IMR-90 (cell line): Measurements from ENCODE around the gene CCDC74A. TPM values are rescaled to one million over a fixed set of nuclear protein-coding genes. Genes with fewer than 3 reads are reported as not detected.
"Not testable (repeated sequence)": the region's sequence is repeated elsewhere in the genome, so short reads cannot be mapped to it uniquely, and the experiment has no call there.

Source experiments
- ATAC-seq: fragments of 200-7000 bp; cut with Tn5 transposase; 2 replicates; pipeline ENCODE4 v1.9.1; 2020; ENCODE audit warnings: low read depth, mild to moderate bottlenecking, moderate library complexity
- BruUV-seq: library from RNA; stranded (reverse); fragments of 400-500 nt; replicated peaks from 2 replicates; lab custom pipeline; 2021; lab: Mats Ljungman, UMichigan
- CTCF ChIA-PET: fragments of 300-600 bp; formaldehyde crosslinking; extraction: SDS; loops from one replicate; lab custom pipeline; 2021; ENCODE audit warnings: antibody characterized with exemption; lab: Yijun Ruan, JAX
- POLR2A ChIA-PET: fragments of 300-600 bp; sonication (Branson Sonifier 250); formaldehyde crosslinking; loops from one replicate; lab custom pipeline; 2022; ENCODE audit warnings: antibody characterized with exemption; ENCODE audit not compliant: unreplicated experiment; lab: Charles Lee
- DNase-seq: peaks from one replicate; pipeline ENCODE4 v3.0.0; 2013
- H2AFZ ChIP-seq: replicated peaks from 2 replicates; pipeline ENCODE3; 2013; ENCODE audit warnings: low read length, mild to moderate bottlenecking; ENCODE audit not compliant: poor library complexity
- H2AK5ac ChIP-seq: 2 replicates; pipeline ENCODE4 v1.6.1; 2013; ENCODE audit warnings: low read depth, low read length, inconsistent platforms
- H2AK9ac ChIP-seq: replicated peaks from 2 replicates; pipeline ENCODE3; 2013; ENCODE audit warnings: mild to moderate bottlenecking, low read depth, low read length, moderate library complexity; ENCODE audit not compliant: poor library complexity
- H2BK120ac ChIP-seq: 2 replicates; pipeline ENCODE4 v1.6.1; 2013; ENCODE audit warnings: low read depth, low read length, inconsistent platforms
- H2BK15ac ChIP-seq: 3 replicates; pipeline ENCODE4 v1.6.1; 2013; ENCODE audit warnings: low read depth, low read length, inconsistent platforms
- H2BK20ac ChIP-seq: 2 replicates; pipeline ENCODE4 v1.6.1; 2013; ENCODE audit warnings: low read depth, mild to moderate bottlenecking, inconsistent platforms, low read length, moderate library complexity
- H2BK5ac ChIP-seq: 2 replicates; pipeline ENCODE4 v1.6.1; 2013; ENCODE audit warnings: mild to moderate bottlenecking, low read depth, low read length, inconsistent platforms; ENCODE audit not compliant: poor library complexity, severe bottlenecking
- H3K14ac ChIP-seq: replicated peaks from 2 replicates; pipeline ENCODE4 v1.6.1; 2013; ENCODE audit warnings: low read depth, low read length, inconsistent platforms
- H3K18ac ChIP-seq: 2 replicates; pipeline ENCODE4 v1.6.1; 2013; ENCODE audit warnings: low read depth, low read length, control low read depth
- H3K23ac ChIP-seq: 2 replicates; pipeline ENCODE4 v1.6.1; 2013; ENCODE audit warnings: low read depth, low read length, inconsistent platforms
- H3K27ac ChIP-seq: 2 replicates; pipeline ENCODE4 v1.5.1; 2013; ENCODE audit warnings: mild to moderate bottlenecking, control low read depth, low read length; ENCODE audit not compliant: insufficient read depth
- H3K27me3 ChIP-seq: 2 replicates; pipeline ENCODE4 v1.6.1; 2013; ENCODE audit warnings: low read length; ENCODE audit not compliant: control insufficient read depth, insufficient read depth
- H3K36me3 ChIP-seq: 2 replicates; pipeline ENCODE4 v1.6.1; 2013; ENCODE audit warnings: low read length, mixed read lengths; ENCODE audit not compliant: control insufficient read depth, insufficient read depth
- H3K4ac ChIP-seq: 2 replicates; pipeline ENCODE4 v1.6.1; 2013; ENCODE audit warnings: low read depth, low read length, inconsistent platforms
- H3K4me1 ChIP-seq: 2 replicates; pipeline ENCODE4 v1.6.1; 2013; ENCODE audit warnings: low read length, mixed read lengths; ENCODE audit not compliant: control insufficient read depth, insufficient read depth
- H3K4me2 ChIP-seq: 2 replicates; pipeline ENCODE4 v1.6.1; 2013; ENCODE audit warnings: low read depth, mild to moderate bottlenecking, control low read depth, low read length, moderate library complexity
- H3K4me3 ChIP-seq: 2 replicates; pipeline ENCODE4 v1.5.1; 2013; ENCODE audit warnings: low read depth, mild to moderate bottlenecking, control low read depth, low read length, moderate library complexity; ENCODE audit not compliant: insufficient read depth
- H3K56ac ChIP-seq: 2 replicates; pipeline ENCODE4 v1.6.1; 2013; ENCODE audit warnings: low read length, inconsistent platforms; ENCODE audit not compliant: insufficient read depth; ENCODE audit errors: extremely low read depth
- H3K79me1 ChIP-seq, 2 experiments: 2 replicates each; pipeline ENCODE4 v1.6.1; 2013; ENCODE audit warnings: low read length in 2 of 2, inconsistent platforms in 1 of 2, low read depth in 1 of 2
- H3K9ac ChIP-seq: 2 replicates; pipeline ENCODE4 v1.6.1; 2013; ENCODE audit warnings: low read depth, low read length, control low read depth
- H3K9me1 ChIP-seq: 2 replicates; pipeline ENCODE4 v1.6.1; 2013; ENCODE audit warnings: low read length, inconsistent platforms; ENCODE audit not compliant: insufficient read depth
- H3K9me3 ChIP-seq: 2 replicates; pipeline ENCODE4 v1.6.1; 2013; ENCODE audit warnings: low read length; ENCODE audit not compliant: control insufficient read depth, insufficient read depth
- H4K20me1 ChIP-seq: 2 replicates; pipeline ENCODE4 v1.6.1; 2013; ENCODE audit warnings: low read length, inconsistent platforms; ENCODE audit not compliant: insufficient read depth
- H4K5ac ChIP-seq: 2 replicates; pipeline ENCODE4 v1.6.1; 2013; ENCODE audit warnings: mild to moderate bottlenecking, low read depth, low read length, control low read depth
- H4K8ac ChIP-seq, 2 experiments: 2 replicates each; pipeline ENCODE4 v1.6.1; 2013; ENCODE audit warnings: low read depth in 2 of 2, low read length in 2 of 2, control low read depth in 1 of 2, inconsistent platforms in 1 of 2
- H4K91ac ChIP-seq: 2 replicates; pipeline ENCODE4 v1.6.1; 2013; ENCODE audit warnings: low read depth, low read length, inconsistent platforms; ENCODE audit not compliant: insufficient read depth
- CHD1 ChIP-seq: IDR thresholded peaks from 2 replicates; pipeline ENCODE4 v1.6.1; 2012; ENCODE audit warnings: low read depth, low read length, improper control_type of control experiment
- MAFK ChIP-seq: IDR thresholded peaks from 2 replicates; pipeline ENCODE4 v1.6.1; 2012; ENCODE audit warnings: low read depth, low read length, improper control_type of control experiment
- POLR2A ChIP-seq: IDR thresholded peaks from 2 replicates; pipeline ENCODE4 v1.6.1; 2012; ENCODE audit warnings: mild to moderate bottlenecking, low read depth, low read length
- RFX5 ChIP-seq: IDR thresholded peaks from 2 replicates; pipeline ENCODE4 v1.8.0; 2012; ENCODE audit warnings: low read depth, mild to moderate bottlenecking, low read length, moderate library complexity
- WGBS, 2 experiments: methylation state at CpG; one replicate each; pipeline versions ENCODE4 v1.1.5 to v1.1.7; 2013; ENCODE audit warnings: missing lambda C conversion rate in 2 of 2; ENCODE audit not compliant: insufficient read length in 1 of 2; ENCODE audit errors: extremely low coverage in 2 of 2; 5-methylcytosine and 5-hydroxymethylcytosine counted together
- dilution Hi-C: fragments of 300-500 bp; cut with HindIII; formaldehyde crosslinking; loops from one replicate; pipeline ENCODE4 v1.14.3; 2018; ENCODE audit warnings: low sequenced_read_pairs; ENCODE audit not compliant: unreplicated experiment
- in situ Hi-C: fragments of 300-500 bp; cut with MboI; formaldehyde crosslinking; loops from 3 replicates; pipeline ENCODE4 v1.14.3; 2019; ENCODE audit warnings: low sequenced_read_pairs, inconsistent platforms, mixed read lengths
- intact Hi-C: fragments of 100-400 bp; cut with micrococcal nuclease; formaldehyde crosslinking; loops from 2 replicates; pipeline ENCODE4 v1.10.0; 2022
- polyA plus RNA-seq, 3 experiments: library from polyadenylated mRNA; depleted of rRNA; stranded (reverse); fragments of >200 nt; gene quantifications; 2 replicates each; pipeline ENCODE4 v1.2.3, GENCODE V29; 2012; ENCODE audit warnings: low replicate concordance in 1 of 3
- total RNA-seq: library from RNA; depleted of rRNA; stranded (reverse); fragments of >200 nt; gene quantifications from 2 replicates; pipeline ENCODE4 v1.2.3, GENCODE V29; 2012
- TF ChIP-seq, protein P1 (sequence below): fragments of 150-350 bp; IDR thresholded peaks from 2 replicates; pipeline ENCODE4 v1.6.1; 2017; ENCODE audit warnings: mild to moderate bottlenecking, antibody characterized with exemption, low read length, low read depth

CCDC74A gene
- total and polyA plus RNA-seq, 2 of the 4 experiments (the other 2 are of a cell fraction): 3.8 to 11.9 TPM

DNA sequence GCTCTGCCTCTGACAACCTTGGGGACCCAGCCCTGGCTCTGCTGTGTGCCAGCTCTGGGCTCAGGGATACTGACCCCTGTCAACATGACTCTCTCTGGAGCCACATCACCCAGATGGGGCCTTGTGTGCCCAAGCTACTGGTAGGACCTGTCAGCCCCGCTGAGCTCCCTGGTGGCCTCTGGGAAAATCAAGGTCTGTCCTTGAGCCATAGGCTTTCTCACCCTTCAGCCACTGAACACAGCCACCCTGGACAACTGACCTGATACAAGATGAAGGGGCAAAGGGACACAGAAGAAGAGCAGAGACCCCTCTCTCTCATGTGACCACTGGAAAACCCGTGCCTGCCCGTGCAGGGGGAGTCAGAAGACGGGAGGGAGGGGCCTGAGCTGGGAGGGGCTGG lies 7.8 kb downstream of the CCDC74A start:
- H4K91ac ChIP-seq: no peak overlapping the region
- TF ChIP-seq MAFK (no peak), POLR2A (no peak), CHD1 (no peak), RFX5 (no peak)
- TF ChIP-seq, protein P1, sequence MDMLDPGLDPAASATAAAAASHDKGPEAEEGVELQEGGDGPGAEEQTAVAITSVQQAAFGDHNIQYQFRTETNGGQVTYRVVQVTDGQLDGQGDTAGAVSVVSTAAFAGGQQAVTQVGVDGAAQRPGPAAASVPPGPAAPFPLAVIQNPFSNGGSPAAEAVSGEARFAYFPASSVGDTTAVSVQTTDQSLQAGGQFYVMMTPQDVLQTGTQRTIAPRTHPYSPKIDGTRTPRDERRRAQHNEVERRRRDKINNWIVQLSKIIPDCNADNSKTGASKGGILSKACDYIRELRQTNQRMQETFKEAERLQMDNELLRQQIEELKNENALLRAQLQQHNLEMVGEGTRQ: no peak
- H2BK5ac ChIP-seq: no peak overlapping the region
- H3K4ac ChIP-seq: no peak overlapping the region
- in situ Hi-C loops: no loop called here
- H3K79me1 ChIP-seq: no peaks in the 10 kb centered on the region
- no peaks in the 10 kb centered on the region for H4K20me1 ChIP-seq
- H3K27ac ChIP-seq: no peak overlapping the region
- no peak overlapping the region for H3K14ac ChIP-seq
- no peaks in the 10 kb centered on the region for H3K4me1 ChIP-seq
- H3K9me1 ChIP-seq: no peaks in the 10 kb centered on the region
- BruUV-seq: no TSS peak
- DNase-seq: no peak
- no peak overlapping the region for H4K5ac ChIP-seq
- ATAC-seq: no peak
- no peak overlapping the region for H2BK15ac ChIP-seq
- no peak overlapping the region for H2AFZ ChIP-seq
- no peak overlapping the region for H2BK20ac ChIP-seq
- no peak overlapping the region for H2AK5ac ChIP-seq
- no peak overlapping the region for H3K4me2 ChIP-seq
- H2BK120ac ChIP-seq: no peak overlapping the region
- no CpG with 5 or more reads among the region's 4 CpGs for WGBS, 2 experiments
- H3K18ac ChIP-seq: no peak overlapping the region
- intact Hi-C loops: no loop called here
- no peak overlapping the region for H2AK9ac ChIP-seq
- dilution Hi-C loops: no loop called here
- no peak overlapping the region for H3K9ac ChIP-seq
- no peak overlapping the region for H3K23ac ChIP-seq
- H3K27me3 ChIP-seq: no peaks in the 10 kb centered on the region
- H4K8ac ChIP-seq: no peak overlapping the region
- H3K36me3 ChIP-seq: no peaks in the 10 kb centered on the region
- no peak overlapping the region for H3K56ac ChIP-seq
- H3K4me3 ChIP-seq: no peak overlapping the region
- ChIA-PET POLR2A (no interaction called here), CTCF (no interaction called here)
- H3K9me3 ChIP-seq: no peaks in the 10 kb centered on the region

DNA sequence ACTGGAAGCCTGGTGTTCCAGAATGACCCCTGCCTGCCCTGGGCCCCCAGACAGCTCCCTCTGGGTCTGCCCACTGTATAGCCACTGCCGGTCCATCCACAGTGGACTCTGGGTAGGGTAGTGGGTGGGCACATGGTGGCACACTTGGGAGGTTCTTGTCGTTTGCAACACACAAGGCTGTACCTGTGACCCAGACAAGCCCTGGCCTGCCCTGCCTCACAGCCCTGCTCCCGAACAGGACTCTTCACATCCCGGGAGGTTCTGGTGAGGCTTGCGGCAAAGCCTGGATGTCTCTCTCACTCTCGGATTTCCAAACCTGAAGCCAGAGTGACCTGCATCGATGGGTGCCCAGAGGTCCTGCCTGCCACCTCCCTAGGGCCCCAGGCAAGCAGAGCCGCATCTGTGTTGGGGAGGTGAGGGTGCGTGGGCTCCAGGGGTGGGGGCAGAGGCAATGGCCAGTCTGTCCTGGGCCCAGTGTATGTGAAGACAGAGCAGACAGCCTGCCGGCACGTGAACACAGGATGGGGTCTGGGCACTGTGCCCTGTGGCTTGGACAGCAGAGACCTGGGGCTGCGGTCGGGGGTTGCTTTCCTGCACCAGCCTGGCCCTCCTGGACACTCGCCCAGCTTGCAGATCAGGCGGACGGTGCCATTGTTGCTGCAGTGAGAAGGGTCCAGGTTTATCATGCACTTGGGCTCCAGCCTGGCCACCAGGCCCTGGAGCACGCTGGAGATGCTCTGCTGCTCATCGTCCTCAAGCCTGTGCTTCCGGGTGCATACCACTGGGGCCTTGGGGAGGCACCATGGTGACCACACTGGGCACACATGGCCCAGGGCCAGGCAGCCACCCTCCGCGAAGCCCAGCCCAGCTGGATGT lies 8.5 kb downstream of the CCDC74A start:
- H3K79me1 ChIP-seq, H2BK20ac ChIP-seq, H3K18ac ChIP-seq, H3K4ac ChIP-seq, H3K27ac ChIP-seq, H4K5ac ChIP-seq, CTCF ChIA-PET, ATAC-seq, H3K9ac ChIP-seq, H3K4me1 ChIP-seq, H4K8ac ChIP-seq, H4K20me1 ChIP-seq, intact Hi-C loops, POLR2A ChIA-PET, H3K9me3 ChIP-seq, H4K91ac ChIP-seq, BruUV-seq, H3K4me3 ChIP-seq, H2BK15ac ChIP-seq, H3K23ac ChIP-seq, H3K36me3 ChIP-seq, H2AK5ac ChIP-seq, in situ Hi-C loops, DNase-seq, dilution Hi-C loops, H2BK120ac ChIP-seq, H3K56ac ChIP-seq, H2AFZ ChIP-seq, H3K27me3 ChIP-seq, H2BK5ac ChIP-seq, H2AK9ac ChIP-seq, H3K9me1 ChIP-seq, H3K4me2 ChIP-seq, H3K14ac ChIP-seq: not testable (repeated sequence)
- WGBS, 2 experiments: 80% methylated on average over 1 of the region's 21 CpGs; no CpG with 5 or more reads in 1 of the 2 experiments
